Ammon's horn (tissue), 1 donor: ENCODE data around the gene CSNK2B.
"Not testable (repeated sequence)": the region's sequence is repeated elsewhere in the genome, so short reads cannot be mapped to it uniquely, and the experiment has no call there.

Source experiments
- DNase-seq: peaks from one replicate; pipeline ENCODE4 v3.0.0-alpha.2; 2016; ENCODE audit warnings: low spot score

CSNK2B gene

DNA sequence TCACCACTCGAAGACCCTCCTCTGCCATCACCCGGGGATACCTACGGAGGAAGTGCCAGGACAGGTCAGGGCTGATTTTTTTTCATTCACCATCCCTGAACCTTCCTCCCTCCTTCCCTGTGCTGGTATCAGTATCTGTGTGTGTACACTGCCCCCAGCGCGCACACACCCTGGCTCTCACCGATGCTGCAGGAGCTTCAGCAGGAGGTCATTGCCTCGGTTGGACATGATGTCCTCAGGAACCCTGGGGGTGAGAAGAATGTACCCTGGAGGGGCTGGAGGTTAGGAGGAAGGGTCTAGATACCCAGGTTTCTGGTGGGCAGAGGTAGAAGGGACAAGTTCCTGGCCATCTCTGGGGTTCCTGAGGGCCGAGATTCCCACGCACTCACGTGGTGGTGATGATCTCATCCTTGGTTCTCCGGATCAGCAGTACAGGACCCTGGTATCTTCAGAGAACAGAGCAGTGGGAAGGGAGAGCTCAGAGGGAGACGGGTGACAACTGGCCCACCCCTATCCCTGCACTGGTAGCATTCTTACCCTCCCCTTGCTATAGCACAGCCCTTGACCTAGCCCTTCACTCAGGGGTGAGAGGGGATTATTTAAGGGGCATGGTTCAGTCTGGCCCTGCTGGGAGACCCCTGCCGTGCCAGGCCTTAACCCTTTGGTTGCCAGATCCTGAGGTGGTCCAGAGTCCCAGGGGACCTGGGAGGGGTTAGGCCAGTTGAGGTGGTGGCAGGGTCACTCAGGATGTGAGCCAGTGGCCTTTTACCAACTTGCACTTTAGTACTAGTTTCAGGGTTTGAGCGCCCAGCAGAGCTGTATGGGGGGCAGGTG, 22.2 kb downstream of the CSNK2B start:
- DNase-seq, result no peak

DNA sequence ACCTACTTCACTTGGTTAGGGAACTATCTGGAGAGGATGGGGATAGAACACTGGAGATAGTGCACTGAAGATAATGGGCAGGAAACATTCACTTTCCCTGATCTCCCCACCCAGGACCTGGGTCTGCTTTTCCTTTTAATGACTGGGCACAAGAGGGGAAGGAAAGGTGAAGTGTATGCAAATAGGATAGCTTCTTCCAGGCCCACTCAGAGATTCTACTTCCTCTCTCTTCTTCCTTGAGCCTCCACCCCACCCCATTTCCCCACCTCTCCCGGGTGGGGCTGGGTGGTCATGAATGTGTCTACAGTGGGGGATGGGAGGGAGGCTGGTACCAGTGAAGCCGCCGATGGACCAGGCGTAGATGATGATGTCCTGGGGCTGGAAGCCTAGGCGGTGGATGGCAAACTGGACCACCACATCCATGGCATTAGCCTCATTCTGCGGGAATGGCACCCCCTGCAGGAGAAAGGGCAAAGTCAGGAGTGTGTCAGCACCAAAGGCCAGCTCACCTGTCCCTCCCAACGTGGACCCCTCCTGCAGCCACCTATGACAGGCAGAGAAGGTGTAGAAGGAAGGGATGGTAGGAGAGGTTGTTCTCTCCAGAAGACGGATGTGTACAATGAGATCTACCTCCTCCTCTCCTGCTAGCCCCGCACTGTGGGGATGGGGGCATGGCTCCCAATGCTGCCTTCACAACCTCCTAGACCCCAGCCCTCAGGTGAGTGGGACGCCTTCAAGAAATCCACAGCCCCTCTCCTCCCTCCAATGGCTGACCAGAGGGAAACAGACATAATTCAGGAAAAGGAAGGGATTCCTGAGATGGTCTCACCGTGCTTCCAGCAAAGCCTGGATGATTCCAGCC, 23.6 kb downstream of the CSNK2B start:
- no peak for DNase-seq

DNA sequence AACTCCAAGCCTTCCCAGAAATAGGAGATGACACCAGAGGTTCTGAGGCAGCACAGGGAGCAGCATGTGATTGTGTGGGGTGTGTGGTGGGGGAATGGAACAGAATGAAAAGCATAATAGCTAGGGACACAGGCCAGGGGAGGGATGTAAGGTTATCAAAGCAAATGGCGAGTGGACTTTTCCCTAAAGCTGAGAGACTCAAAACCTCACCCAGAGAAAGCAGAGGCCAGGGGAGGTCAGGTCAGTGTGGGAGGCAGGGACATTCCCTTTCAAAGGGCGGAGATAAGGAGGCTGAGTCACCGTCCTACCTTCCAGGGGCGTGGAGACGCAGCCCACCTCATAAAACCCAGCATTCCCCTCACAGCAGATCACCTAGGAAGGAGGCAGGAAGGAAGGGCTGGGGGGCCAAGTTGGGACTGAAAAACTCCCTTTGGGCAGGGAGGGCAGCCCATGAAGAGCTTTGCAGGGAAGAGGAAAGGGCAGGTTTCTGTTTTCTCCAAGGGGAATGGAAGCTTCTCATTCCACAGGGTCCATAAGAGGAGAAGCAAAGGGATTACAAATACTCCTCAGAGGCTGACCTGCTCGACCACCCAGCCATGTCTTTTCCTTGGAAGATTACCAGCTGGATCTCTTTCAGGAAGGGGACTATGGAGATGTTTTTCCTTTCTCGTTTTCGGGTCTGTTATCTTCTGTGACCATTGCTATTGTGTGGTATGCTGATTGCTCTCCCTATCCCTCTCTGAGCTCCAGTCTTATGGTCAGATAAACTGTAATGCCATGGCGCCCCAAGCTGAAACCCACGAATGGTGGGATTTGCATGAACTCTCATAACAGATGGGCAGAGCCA, 24.6 kb downstream of the CSNK2B start:
- DNase-seq, result no peak

DNA sequence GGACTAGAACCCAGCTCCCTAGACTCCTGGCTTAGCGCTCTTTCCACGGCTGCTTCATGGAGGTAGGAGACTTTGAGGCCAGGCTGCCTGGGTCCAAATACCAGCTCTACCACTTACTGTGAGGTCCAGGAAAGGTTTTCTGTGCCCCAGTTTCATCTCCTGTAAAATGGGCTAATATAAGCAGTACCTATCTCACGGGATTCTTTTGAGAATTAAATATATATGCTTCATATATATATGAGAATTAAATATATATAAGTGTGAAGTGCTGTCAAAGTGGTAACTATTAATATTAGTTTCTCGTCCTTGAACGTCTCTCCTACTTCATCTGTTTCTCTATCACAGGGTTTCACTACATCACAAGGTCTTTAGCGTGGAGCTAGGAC, 25.2 kb downstream of the CSNK2B start:
- DNase-seq, result no peak

DNA sequence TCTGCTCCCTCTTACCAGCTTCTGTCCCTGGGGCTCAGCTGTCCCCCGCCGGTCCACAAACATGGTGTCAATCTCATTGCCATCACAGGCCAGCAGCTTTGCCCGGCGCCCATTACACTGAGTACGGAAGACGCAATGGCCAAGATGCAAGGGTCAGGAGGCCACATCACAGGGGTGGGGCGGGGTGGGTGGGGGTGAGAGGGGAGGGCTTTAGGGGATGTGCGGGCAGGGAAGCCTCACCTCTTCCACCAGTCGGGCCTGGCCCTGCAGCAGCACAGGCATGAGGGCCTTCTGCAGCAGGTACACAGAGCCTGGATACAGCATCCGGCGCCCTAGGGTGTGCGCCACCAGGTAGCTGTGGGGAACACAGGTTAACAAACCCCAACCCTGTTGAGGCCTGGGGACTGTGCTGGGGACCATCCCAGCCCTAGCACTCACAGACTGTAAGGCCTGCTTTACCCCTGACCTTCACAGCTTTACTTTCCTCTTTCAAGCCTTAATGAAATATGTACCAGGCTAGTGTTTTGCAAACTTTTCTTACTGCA, 25.8 kb downstream of the CSNK2B start:
- DNase-seq, result no peak

DNA sequence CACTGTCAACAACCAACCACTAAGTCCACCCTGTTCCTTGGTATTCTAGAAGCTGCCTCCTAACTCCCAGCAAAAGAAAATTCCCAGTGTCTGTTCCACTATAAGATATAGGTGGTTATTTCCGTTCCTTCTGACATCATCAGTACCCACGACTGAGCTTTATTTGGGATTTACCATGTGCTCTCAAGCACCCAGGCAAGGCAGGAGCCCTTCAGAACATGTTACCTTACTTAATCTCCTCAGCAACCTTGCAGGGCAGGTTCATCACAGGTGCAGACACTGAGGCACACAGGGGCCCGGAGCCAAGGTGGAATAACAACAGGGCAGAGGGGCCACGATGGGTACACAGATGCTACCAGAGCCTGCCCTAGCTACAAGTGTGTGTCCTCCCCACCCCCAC, 26.5 kb downstream of the CSNK2B start:
- DNase-seq, result no peak

DNA sequence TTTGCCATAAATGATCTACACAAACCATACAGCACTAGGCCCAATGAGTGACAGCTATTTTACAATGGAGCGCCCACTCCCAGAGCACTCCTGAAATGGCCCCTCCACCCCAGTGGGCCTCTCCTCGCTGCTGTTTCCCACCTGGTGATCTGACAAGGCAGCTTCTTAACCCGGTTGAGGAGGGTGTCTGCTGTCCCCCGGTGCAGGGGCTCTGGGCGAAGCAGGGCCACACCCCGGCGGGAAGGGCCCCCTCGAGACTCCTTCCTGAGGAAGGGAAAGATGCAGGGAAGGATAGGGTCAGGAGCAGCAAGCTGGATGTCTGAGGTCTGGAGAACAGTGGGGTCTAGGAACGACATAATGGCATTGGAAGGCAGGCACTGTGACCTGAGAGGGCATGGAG, 27.0 kb downstream of the CSNK2B start:
- DNase-seq, result no peak

DNA sequence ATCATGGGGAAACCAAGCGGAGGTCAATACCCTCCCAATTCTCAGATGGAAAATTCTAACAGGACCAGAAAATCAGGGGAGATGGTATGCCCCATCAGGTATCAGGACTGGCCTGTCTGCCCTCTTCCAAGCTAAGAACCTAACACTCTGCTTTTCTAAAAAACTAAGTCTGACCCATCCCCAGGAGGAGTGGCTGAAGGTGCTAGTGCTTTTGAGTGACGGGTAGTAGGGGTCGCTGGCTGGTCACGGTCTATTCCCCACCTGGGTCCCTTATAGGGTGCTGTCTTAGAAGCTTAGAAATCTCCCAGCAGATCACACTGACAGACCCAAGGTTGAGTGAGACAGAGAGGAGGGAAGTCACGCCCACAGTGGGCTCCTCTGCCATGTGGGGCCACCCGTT, 27.7 kb downstream of the CSNK2B start:
- DNase-seq, result no peak

DNA sequence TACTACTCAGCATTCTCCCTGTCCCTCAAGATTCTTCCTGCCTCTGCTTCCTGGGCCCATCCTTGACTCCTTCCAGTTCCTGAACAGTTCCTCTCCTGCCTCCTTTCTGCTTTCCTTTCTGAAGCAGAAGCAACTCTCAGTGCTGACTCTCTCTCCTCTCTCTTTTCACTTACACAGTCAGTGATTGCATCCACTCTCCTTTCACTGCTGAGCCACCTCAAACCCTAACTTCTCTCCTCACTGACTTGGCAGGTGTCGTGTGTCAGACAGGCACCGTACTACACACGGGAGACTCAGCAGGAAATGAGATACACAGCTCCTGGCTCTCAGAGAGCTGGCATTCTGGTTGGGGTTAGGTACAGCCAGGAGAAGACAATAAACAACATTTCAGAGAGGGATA, 31.7 kb downstream of the CSNK2B start:
- DNase-seq, result no peak

DNA sequence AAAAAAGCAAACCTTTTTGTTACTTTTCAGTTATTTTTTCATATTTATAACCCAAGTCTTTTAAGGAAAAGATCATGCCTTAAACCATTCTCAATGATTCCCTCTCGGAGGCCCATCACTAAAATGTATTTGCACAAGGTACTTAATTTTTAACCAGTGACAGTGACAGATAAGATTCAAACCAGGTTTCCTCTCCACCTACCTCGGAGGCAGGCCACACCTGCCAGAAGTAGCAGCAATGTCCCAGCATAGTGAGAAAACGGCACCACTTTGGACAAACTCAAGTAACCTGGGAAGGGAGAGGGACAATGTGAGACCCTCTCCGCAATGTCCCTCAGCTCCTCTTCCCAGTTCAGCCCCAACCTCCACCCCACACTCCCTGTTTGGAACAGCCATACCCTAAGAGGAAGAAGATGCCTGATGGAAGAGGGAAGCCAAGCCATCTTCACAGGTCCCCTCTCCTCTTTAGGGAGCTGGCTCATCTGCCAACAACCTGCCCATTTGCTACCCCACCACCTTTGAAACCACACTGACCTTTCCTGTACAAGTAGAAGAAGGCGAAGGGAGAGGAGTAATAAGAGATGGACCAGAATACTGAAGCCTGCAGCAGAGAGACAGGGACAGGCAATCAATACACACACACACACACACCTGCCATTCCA, 35.0 kb downstream of the CSNK2B start:
- DNase-seq, result no peak

DNA sequence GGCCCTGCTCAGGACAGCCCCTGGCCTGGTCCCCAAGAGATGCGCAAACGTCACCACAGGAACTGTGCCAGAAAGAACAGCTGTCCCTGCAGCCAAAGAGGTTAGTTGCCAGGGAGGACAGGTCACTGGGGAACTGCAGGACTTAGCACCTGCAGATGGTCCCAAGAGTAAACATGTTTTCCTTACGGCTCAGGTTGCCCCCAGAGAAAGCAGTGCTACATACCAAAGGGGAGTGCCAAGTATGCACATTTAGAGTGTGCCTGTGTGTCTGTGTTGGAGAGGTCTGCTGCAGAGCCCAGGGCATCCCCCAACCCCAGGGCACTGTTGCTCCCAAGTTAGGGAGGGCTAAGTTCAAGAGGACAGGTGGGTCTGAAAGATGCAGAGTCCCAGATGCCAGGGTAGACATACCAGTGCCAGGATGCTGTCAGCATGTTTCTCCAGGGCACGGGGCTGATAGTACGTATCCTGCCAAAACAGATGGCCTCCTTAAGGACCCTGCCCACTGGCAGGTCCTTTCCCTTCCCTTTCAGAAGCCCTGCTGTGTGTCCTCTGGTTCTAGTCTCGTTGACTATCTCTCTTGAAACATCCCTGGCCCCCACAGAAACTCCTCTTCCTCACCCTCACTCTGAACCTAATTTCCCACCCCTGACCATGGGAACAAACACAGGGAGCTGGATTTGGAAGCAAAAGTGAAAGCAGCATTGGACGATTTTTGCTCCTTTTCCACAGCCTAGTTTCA, 36.0 kb downstream of the CSNK2B start:
- no peak for DNase-seq

DNA sequence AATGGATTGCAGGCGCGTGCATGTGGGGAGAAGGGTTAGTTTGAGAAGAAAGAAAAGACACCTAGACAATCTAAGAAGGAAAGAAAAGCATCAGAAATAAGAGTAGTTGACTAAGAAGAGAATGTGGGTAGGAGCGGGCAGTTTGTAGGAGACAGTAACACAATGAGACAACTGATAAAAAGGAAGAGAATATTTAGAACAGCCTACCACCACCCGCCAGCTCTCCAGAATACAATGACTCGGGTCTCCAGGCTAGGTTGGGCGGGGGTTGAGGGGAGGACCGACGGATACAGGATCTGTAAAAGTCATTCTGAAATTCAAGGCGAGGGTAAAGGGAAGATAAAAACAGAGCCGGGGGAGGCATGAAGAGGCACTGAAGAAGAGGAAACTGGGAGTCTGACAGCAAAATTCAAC, 36.5 kb downstream of the CSNK2B start:
- DNase-seq, result no peak

DNA sequence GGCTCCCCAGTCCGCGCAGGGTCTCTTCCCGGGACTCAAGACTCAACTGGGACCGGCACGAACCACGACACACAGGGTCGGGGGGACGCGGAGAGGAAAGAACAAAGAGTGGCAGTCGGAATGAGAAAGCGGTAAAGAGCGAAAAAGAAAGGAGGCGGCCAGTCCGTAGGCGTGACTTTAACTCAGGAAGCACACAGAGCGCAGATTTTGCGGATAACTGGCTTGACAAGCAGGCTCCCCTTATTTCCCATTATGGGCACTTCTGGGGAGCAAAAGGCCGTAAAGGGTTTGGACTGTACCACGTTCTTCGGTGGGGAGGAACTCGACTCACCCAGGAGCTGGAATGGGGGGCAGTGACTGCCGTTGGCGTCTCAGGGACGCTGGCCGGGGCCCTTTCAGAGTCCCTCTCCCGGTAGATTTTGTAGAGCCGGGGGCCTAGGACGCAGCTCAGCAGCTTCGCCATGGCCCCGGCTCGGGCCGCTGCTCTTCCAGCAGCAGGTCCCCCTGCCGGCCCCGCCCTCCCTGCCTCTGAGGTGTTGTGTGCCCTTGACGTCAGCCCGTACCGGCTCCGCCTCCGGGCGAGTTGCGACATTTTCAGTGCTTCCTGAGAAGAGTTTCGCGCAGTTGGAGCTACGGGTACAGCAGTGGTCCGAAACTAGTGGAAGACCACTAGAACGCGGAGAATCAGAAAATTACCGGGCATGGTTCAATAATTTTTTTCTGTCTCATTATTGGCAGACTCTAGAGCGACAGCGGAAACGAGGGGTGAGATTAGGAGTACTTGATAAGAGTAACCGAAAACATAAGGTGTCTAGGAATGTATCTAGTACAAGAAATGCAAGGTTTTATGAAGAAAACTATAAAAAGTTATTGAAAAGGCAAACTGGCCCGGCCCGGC, 37.2 kb downstream of the CSNK2B start, which contains the start of gene ABHD16A:
Gene ABHD16A (minus strand): TSS at position 506 of the 898 bp plus-strand sequence. CDS start 43 bp downstream, at position 463.
- DNase-seq, result peak; percentile 99

DNA sequence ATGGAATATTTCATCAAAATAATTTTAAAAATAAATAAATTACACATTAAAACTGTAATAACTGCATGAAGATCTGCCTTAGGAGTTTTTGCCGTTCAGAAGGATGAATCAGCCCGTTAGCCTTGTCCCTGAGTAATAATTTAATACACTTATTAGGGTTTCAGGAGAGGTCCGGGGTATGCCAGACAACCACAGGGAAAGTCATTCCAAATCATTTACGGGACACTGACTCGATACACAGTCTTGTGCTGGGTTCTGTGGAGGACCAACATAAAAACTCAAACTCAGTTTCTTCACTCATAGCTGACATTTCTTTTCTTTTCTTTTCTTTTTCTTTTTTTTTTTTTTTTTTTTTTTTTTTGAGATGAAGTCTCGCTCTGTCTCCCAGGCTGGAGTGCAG, 40.1 kb downstream of the CSNK2B start:
- no peak for DNase-seq

DNA sequence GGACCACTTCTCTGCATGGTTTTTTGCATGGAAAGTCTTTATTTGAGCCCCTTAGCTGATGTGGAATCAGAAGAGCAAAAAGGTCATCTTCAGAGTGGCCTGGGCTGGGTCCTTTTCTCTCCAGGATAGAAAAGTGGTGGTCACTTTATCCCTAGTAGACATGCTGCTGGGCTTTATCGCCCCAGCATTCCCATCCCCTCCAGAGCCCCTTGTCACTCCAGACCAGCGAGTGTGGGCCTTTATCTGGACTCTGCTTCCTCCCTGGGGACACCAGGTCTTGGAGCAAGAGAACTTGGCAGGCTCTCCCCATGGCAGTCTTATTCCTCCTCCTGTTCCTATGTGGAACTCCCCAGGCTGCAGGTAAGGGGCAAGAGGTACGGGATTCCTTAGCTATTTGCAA, 40.7 kb downstream of the CSNK2B start, which contains the start of gene LY6G6F:
Gene LY6G6F (plus strand): TSS at position 268 of the 400 bp plus-strand sequence. CDS start 41 bp downstream, at position 309.
- no peak for DNase-seq

DNA sequence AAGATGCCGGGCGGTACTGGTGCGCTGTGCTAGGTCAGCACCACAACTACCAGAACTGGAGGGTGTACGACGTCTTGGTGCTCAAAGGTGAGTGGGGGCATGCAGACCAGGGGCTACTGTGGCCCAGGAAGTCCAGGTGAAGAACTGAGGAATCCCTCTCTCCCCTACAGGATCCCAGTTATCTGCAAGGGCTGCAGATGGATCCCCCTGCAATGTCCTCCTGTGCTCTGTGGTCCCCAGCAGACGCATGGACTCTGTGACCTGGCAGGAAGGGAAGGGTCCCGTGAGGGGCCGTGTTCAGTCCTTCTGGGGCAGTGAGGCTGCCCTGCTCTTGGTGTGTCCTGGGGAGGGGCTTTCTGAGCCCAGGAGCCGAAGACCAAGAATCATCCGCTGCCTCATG, 41.8 kb downstream of the CSNK2B start:
- no peak for DNase-seq

DNA sequence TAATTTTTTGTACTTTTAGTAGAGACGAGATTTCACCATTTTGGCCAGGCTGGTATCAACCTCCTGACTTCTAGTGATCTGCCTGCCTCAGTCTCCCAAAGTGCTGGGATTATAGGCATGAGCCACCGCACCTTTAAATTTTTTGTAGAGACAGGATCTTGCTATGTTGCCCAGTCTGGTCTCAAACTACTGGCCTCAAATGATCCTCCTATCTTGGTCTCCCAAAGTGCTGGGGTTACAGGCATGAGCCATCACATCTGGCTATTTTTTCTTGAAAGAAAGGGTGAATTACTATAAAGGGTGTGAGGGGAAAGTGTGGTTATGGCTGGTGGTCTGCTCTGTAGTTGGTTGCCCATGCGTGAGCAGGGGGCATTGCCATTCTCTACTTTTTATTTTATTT, 42.3 kb downstream of the CSNK2B start:
- DNase-seq, result no peak

DNA sequence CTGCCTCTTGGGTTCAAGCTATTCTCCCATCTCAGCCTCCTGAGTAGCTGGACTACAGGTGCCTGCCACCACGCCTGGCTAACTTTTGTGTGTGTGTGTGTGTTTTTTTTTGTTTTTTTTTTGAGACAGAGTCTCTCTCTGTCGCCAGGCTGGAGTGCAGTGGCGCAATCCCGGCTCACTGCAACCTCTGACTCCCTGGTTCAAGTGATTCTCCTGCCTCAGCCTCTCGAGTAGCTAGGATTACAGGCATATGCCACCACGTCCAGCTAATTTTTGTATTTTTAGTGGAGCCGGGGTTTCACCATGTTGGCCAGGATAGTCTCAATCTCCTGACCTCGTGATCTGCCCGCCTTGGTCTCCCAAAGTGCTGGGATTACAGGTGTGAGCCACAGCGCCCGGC, 43.3 kb downstream of the CSNK2B start:
- DNase-seq, result not testable (repeated sequence)

DNA sequence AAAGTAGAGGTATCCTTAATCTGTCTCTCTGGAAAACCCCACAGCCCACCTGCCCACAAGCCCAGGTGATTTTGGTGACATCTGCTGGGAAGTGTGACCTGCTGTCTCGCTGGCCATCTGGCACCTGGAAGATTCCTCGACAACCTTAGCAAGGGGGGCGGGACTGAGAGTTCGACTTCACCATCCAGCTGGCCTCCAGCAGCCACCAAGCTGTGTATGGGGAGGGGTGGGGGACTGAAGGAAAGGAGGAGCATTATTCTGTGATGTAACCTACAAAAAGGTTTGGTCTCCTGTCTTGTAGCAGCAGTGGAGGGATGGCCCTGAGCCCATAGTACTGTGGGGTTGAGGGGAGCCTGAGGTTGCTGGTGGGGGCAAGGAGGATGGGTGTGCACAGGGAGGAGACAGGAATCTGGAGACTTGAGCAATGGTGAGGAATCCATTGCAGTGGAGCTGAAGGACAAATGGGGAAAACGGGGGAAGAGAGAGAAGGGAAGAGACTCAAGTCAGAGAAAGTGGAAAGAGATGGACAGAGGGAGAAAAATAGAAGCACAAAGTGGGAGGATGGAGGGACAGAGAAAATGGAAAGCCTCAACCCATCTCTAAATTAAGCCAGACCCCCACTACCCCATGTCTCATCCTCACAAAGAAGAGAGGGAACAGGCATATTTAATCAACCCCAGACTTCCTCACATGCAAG, 44.8 kb downstream of the CSNK2B start:
- no peak for DNase-seq
